Measurements from ENCODE around the gene IL12A.

The IL12A gene

GRCh38 chr3:159991591-159991990 lies 3.0 kb downstream of the IL12A start:
- no peak for DNase-seq

- no peak for DNase-seq
Observed at GRCh38 chr3:159992589-159992988, 4.0 kb downstream of the IL12A start.

GRCh38 chr3:159994182-159994581 lies 5.5 kb downstream of the IL12A start:
- no peak for DNase-seq

GRCh38 chr3:159995091-159995490 lies 6.5 kb downstream of the IL12A start:
- no peak for DNase-seq

DNA sequence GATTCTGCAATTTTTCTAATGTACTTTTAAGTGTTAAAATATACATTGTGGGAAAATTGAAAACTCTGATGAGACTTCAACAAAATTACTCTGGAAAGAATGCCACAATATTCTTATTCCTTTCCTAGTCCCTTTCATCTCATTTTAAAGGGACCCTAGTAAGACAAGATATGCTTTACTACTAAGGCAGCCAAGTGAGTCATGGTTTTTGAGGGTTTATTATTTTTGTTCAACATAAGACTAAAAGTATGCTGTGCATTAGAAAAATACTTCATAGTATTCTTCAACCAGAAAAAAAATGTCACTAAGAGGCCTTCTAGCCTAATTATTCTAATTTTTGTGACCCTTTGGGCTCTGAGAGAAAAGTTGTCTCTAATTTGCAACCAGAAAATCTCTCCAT lies 7.4 kb downstream of the IL12A start:
- DNase-seq: no peak

GRCh38 chr3:159996959-159997358 lies 8.3 kb downstream of the IL12A start:
- no peak for DNase-seq

- no peak for DNase-seq
Observed at GRCh38 chr3:160001148-160001760, 12.6 kb downstream of the IL12A start.

- no peak for DNase-seq
Observed at GRCh38 chr3:160001850-160002623, 13.4 kb downstream of the IL12A start.

GRCh38 chr3:160003520-160004128 lies 15.0 kb downstream of the IL12A start:
- no peak for DNase-seq

GRCh38 chr3:160005004-160005403 lies 16.4 kb downstream of the IL12A start:
- no peak for DNase-seq

DNA sequence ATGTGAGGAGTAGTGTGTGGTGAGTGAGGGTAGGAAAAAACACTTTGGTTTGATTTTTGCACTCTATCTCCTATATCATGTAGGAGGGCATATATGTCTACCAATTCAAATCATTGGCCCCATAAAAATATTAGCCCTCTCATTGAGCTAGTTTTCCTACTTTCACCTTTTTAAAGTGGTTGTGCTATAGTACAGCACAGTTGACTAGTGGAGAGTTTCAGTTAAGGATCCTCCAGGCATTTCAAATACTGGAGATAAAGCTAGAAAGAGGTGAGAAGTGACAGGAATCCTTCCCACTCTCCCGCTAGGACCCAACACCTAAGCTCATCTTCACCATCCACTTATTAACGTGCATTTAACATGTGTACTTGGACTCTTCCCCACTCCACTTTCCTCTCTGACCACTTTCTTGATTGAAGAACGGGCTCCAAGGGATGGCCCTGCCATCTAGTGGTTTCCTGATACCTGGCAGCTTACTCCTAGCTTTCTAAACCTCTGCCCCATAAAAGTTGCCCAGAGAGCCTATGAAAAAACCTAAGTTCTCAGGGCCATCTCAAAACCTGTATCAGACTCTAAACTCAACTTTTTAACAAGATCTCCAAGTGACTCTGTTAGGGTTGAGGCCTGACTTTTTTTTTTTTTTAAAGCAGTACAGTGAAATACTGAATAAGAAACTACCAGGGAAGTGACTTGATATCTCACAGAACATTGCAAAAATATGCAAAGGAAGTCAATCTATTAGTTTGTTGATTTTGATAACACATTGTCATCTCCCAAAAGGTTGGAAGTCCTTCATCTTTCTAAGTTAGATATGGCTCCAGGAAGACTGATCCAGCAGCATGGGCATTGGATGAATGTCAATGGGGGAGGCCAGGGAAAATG lies 17.9 kb downstream of the IL12A start:
- no peak for DNase-seq

DNA sequence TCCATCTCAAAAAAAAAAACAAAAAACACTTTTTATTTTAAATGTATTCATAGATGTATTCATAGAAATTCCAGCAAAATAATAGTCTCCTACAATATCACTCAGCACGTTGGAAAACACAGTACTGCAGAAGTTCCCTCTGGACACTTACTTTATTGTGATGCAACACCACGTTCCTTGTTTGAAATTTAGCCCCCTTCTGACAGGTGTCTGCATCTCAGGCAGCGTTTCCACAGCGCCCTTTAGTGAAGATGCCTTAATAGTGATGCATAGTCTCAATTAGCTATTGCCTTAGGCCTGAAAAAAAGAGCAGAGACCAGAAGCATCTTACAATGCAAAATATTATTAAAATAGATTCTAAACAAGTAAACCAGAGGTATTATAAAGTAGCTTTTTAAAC lies 20.3 kb downstream of the IL12A start:
- no peak for DNase-seq

GRCh38 chr3:160009525-160009924 lies 20.9 kb downstream of the IL12A start:
- no peak for DNase-seq

DNA sequence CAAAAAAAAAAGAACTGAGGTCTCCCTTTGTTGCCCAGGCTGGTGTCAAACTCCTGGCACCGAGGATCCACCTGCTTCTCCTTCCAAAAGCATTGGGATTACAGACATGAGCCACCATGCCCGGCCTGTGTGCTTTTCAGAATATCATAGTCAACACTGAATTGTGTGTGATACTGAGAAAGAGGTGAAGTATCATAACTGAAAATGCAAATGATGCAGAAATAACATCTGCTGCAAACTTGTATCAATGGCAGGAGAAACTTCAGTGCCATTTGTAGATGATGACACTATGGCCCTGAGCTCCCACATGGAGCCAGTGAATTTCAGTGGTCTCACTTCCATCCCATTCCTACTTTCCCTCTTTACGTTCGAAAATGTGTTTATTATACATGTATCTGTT lies 21.9 kb downstream of the IL12A start:
- no peak for DNase-seq

- DNase-seq: no peak
Observed at GRCh38 chr3:160012108-160012507, 23.5 kb downstream of the IL12A start.

DNA sequence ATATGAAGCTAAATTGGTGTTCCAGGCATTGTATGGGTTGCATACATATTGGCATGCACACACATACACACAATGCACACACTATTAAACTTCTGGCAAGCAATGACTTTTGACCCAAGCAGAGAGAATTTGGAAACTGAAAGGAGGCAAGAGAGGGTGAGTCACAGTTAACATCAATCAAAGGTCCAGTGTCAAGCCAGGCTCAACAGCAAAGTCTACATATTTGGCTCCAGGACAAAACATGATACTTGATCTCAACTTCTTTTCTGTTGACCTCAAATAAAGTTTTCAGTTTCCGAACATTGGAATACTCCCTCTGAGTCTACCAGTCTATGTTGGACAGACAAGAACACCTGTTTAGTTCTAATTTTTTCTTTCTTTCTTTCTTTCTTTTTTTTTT lies 28.3 kb downstream of the IL12A start:
- no peak for DNase-seq

- no peak for DNase-seq
Observed at GRCh38 chr3:160018959-160019358, 30.3 kb downstream of the IL12A start.

DNA sequence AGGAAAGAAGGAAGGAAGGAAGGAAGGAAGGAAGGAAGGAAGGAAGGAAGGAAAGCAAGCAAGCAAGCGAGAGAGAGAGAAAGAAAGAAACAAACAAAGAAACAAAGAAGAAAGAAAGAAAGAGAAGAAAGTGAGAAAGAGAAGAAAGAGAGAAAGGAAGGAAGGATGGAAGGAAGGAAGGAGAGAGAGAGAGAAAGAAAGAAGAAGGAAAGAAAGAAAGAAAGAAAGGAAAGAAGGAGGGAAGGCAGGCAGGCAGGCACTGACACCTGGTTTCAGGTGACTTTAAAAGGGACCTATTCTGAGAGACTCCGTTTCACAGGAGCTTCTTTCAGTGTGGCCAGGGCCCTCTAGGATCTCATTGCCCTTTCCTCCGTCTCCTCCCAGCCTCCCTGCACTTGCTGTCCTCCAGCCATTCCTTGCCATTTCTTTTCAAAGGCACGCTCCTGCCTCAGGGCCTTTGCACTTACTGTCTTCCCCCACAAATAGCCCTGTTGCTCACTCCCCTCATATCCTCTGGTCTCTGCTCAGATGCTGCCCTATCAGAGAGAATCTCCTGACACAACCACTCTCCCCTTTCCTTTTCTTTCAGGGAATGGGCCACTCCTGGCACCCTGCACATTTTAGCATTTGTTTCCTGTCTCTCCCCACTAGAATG lies 31.5 kb downstream of the IL12A start:
- no peak for DNase-seq

- DNase-seq: no peak
Observed at GRCh38 chr3:160022068-160022467, 33.4 kb downstream of the IL12A start.

GRCh38 chr3:160023476-160023875 lies 34.8 kb downstream of the IL12A start:
- DNase-seq: no peak

DNA sequence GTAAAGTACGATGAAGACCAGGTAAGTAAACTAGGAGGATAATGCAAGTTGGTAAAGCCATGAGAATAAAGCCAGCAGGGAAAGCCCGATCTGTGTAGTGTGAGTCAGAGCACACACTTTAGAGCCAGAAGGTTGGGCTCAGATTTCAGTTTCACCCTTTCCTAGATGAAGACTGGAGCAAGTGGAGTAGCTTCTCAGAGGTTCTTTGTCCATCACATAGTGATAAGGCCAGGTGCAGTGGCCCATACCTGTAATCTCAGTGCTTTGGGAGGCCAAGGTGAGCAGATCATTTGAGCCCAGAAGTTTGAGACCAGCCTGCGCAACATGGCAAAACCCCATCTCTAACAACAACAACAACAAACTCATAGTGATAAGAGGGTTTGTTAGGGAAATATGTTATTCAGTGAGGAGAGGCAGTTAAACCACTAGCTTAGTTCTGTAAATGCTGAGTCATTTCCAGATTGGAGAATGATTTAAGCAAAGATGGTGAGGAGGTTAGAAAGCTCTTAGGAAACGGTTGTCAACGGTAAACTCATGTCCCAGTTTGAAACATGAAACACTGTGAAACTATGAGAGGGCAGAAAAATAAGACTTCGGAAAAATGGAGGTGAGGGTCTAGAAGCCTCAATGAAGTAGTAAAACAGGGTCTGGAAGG lies 39.0 kb downstream of the IL12A start:
- no peak for DNase-seq

GRCh38 chr3:160035757-160036156 lies 47.1 kb downstream of the IL12A start:
- no peak for DNase-seq

Data from effector CD4-positive, alpha-beta T cell (primary cell).